ENCODE data around the gene MEFV.
"Not testable (repeated sequence)": the region's sequence is repeated elsewhere in the genome, so short reads cannot be mapped to it uniquely, and the experiment has no call there.

MEFV gene

GRCh38 chr16:3256146-3256865 is at the start of gene MEFV:
Gene MEFV (minus strand): TSS chr16:3256633. CDS start chr16:3256587, 46 bp downstream.
- DNase-seq = no peak

- DNase-seq = no peak
Measured at GRCh38 chr16:3306078-3306477, 49.6 kb upstream of the MEFV start.

GRCh38 chr16:3305109-3306068 is 49.0 kb upstream of the MEFV start, which contains the start of the genes TIGD7 and ZNF75A:
Gene TIGD7 (minus strand): TSS chr16:3305430. CDS start chr16:3300614, 4,816 bp downstream.
Gene ZNF75A (plus strand): TSS chr16:3305497. CDS start chr16:3308429, 2,932 bp downstream.
- DNase-seq = peak; percentile 74

GRCh38 chr16:3304370-3304769 is 47.9 kb upstream of the MEFV start:
- no peak for DNase-seq

GRCh38 chr16:3295783-3296182 is 39.4 kb upstream of the MEFV start:
- DNase-seq = no peak

- DNase-seq = no peak
Measured at GRCh38 chr16:3295209-3295608, 38.8 kb upstream of the MEFV start.

- no peak for DNase-seq
Measured at GRCh38 chr16:3292604-3293003, 36.2 kb upstream of the MEFV start.

GRCh38 chr16:3289998-3290673 is 33.7 kb upstream of the MEFV start:
- no peak for DNase-seq

GRCh38 chr16:3285131-3285530 is 28.7 kb upstream of the MEFV start:
- DNase-seq = no peak

GRCh38 chr16:3283543-3284447 is 27.4 kb upstream of the MEFV start:
- no peak for DNase-seq

GRCh38 chr16:3282730-3283542 is 26.5 kb upstream of the MEFV start, which contains the start of gene ZNF263:
Gene ZNF263 (plus strand): TSS chr16:3283491. CDS start chr16:3283819, 328 bp downstream.
- DNase-seq = peak; percentile 88

GRCh38 chr16:3282103-3282729 is 25.8 kb upstream of the MEFV start:
- no peak for DNase-seq

- no peak for DNase-seq
Measured at GRCh38 chr16:3281222-3281820, 24.9 kb upstream of the MEFV start.

GRCh38 chr16:3276679-3277078 is 20.2 kb upstream of the MEFV start:
- DNase-seq = no peak

GRCh38 chr16:3274947-3275346 is 18.5 kb upstream of the MEFV start:
- no peak for DNase-seq

GRCh38 chr16:3274490-3274889 is 18.1 kb upstream of the MEFV start:
- no peak for DNase-seq

GRCh38 chr16:3271281-3271680 is 14.8 kb upstream of the MEFV start:
- DNase-seq = not testable (repeated sequence)

- not testable (repeated sequence) for DNase-seq
Measured at GRCh38 chr16:3270718-3271117, 14.3 kb upstream of the MEFV start.

GRCh38 chr16:3268294-3268693 is 11.9 kb upstream of the MEFV start:
- DNase-seq = no peak
